OCI-LY3 (cell line): Measurements from ENCODE around the gene NDUFA8.

Source experiments
- CTCF ChIP-seq: fragments of 200-600, 300-600 bp; sonication (generic); IDR thresholded peaks from 2 replicates; pipeline ENCODE4 v1.5.1; 2014; ENCODE audit warnings: antibody characterized with exemption, low read length, low read depth
- EZH2phosphoT487 ChIP-seq: fragments of 200-600 bp; shearing (Covaris generic); IDR thresholded peaks from 2 replicates; pipeline ENCODE4 v1.6.1; 2018; ENCODE audit warnings: antibody characterized with exemption, mixed run types, low read depth

GRCh38 chr9:122131401-122132001, 28.1 kb downstream of the NDUFA8 start:
- TF ChIP-seq CTCF, result no peak
- TF ChIP-seq EZH2phosphoT487, result no peak
